ENCODE data around the gene NFATC1. TPM values are rescaled to one million over a fixed set of nuclear protein-coding genes. Genes with fewer than 3 reads are reported as not detected.

The NFATC1 gene
- total RNA-seq, 1 donor from 2014 or later, result 7.1 TPM

DNA sequence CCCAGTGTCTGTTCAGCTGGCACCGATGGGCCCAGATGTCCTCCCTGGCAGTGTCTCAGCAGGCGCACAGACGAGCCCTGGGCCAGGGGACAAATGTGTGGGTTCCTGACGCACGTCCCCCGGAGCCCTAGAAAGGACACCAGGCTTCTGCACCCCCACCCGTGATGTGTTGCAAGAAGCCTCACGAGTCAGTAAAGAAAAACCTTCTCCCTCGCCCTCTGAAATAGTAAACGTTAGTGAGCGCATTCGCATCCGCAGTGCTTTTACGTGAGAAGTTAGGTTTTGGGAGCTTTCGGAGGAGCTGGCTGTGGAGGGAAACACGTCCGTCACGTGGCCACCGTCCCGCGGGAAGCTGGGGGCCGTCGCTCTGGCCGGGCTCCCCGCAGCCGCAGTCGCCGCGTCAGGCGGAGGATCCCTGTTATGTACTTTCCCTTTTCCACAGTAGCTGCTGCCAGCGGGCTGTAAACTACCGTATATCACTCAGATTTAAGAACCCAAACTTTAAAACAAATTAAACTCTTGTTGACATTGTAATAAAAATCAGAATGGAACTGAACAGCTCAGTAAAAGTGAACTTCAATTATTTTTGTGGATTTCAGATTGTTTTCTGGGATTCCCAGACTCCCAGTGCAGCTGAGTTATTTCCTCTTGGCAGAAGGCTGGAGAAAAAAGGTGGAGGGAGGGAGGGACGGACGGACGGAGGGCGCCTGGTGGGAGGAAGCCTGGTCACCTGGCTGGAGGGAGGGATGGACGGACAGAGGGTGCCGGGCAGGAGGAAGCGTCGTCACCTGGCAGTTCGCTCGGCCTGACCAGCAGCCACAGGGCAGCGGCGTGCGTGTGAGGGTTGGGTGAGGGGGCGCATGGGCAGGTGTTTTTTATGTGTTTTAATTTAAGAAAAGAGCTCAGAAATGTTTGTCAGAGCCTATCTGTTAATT, 112.1 kb downstream of the NFATC1 start:
- Mint-ChIP-seq H3K9me3 (ENCODE audit: low read depth) (no peaks in the 10 kb centered on the region), H3K27me3 (ENCODE audit: low read depth) (peaks cover 5% of the 10 kb centered on the region), H3K36me3 (ENCODE audit: low read depth) (no peaks in the 10 kb centered on the region), H3K27ac (ENCODE audit: unreplicated experiment) (peak overlapping the region; percentile 5), H3K4me3 (ENCODE audit: unreplicated experiment) (no peak overlapping the region), H3K4me1 (ENCODE audit: low read depth) (peaks cover 33% of the 10 kb centered on the region)
- peak; percentile 79 for DNase-seq (ENCODE audit: low spot score)
- TF ChIP-seq, protein P1, sequence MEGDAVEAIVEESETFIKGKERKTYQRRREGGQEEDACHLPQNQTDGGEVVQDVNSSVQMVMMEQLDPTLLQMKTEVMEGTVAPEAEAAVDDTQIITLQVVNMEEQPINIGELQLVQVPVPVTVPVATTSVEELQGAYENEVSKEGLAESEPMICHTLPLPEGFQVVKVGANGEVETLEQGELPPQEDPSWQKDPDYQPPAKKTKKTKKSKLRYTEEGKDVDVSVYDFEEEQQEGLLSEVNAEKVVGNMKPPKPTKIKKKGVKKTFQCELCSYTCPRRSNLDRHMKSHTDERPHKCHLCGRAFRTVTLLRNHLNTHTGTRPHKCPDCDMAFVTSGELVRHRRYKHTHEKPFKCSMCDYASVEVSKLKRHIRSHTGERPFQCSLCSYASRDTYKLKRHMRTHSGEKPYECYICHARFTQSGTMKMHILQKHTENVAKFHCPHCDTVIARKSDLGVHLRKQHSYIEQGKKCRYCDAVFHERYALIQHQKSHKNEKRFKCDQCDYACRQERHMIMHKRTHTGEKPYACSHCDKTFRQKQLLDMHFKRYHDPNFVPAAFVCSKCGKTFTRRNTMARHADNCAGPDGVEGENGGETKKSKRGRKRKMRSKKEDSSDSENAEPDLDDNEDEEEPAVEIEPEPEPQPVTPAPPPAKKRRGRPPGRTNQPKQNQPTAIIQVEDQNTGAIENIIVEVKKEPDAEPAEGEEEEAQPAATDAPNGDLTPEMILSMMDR (IDR thresholded peaks at IDR 0.05), result no peak

GRCh38 chr18:79508565-79509535, 113.1 kb downstream of the NFATC1 start:
- Mint-ChIP-seq H3K27me3 (ENCODE audit: low read depth) (peaks cover 5% of the 10 kb centered on the region), H3K27ac (ENCODE audit: unreplicated experiment) (peak overlapping the region; percentile 72), H3K36me3 (ENCODE audit: low read depth) (no peaks in the 10 kb centered on the region), H3K4me1 (ENCODE audit: low read depth) (peaks cover 32% of the 10 kb centered on the region), H3K9me3 (ENCODE audit: low read depth) (no peaks in the 10 kb centered on the region), H3K4me3 (ENCODE audit: unreplicated experiment) (no peak overlapping the region)
- TF ChIP-seq, protein P1 (IDR thresholded peaks at IDR 0.05), result no peak
- DNase-seq (ENCODE audit: low spot score), result peak; percentile 88

DNA sequence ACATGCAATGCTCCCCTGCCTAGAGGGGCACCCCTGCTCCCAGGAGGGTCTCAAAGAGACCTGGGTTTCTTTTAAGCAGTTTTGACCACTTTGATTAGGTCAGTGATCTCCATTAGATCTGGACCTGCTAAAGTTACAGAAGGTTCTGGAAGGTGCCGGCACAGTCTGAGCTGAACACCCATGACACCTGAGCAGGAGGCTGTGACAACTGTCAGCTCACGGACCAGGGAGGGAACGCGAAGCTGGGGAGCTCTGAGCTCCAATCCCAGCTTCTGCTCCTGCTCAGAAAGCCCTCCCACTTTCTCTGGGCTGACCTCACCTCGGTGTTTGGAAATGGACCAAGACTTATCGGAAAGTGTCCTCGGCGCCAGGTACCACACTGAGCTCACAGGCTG, 113.8 kb downstream of the NFATC1 start:
- peak; percentile 48 for DNase-seq (ENCODE audit: low spot score)
- TF ChIP-seq, protein P1 (IDR thresholded peaks at IDR 0.05), result no peak
- no peak overlapping the region for H3K27ac Mint-ChIP-seq (ENCODE audit: unreplicated experiment)
- peaks cover 28% of the 10 kb centered on the region for H3K4me1 Mint-ChIP-seq (ENCODE audit: low read depth)
- peaks cover 5% of the 10 kb centered on the region for H3K27me3 Mint-ChIP-seq (ENCODE audit: low read depth)
- no peaks in the 10 kb centered on the region for H3K36me3 Mint-ChIP-seq (ENCODE audit: low read depth)
- no peaks in the 10 kb centered on the region for H3K9me3 Mint-ChIP-seq (ENCODE audit: low read depth)
- no peak overlapping the region for H3K4me3 Mint-ChIP-seq (ENCODE audit: unreplicated experiment)

DNA sequence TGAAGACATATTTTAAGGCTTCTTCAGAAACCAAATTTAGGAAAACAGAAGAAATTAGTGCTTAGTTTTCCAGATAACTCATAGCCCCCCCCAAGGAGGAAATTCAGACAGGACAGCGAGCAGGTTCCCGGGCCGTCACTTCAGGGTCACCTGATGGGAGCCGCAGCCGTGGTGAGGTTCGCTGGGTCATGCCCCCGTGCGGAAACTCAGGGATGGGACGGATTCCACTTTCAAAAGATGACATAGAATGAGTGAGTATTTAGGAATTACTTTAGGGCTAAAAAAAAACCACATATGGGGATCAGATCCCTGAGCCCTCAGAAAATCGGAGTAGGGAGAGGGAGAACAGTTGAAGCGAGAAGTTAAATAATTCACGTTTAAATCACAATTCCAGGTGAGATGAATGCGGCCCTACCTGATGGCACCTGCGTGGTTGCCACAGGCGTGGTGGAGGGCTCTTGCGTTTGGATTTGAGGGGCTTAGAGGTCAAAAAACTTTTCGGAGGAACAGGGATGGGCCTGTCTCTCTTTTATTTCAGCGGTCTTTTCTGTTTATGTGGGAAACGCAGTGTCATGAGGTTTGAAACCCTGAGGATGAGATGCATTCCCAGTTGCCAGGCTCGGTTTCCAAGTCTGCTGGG, 114.4 kb downstream of the NFATC1 start:
- DNase-seq (ENCODE audit: low spot score), result peak; percentile 26
- no peak overlapping the region for H3K4me3 Mint-ChIP-seq (ENCODE audit: unreplicated experiment)
- H3K27me3 Mint-ChIP-seq (ENCODE audit: low read depth), result peaks cover 5% of the 10 kb centered on the region
- TF ChIP-seq, protein P1 (IDR thresholded peaks at IDR 0.05), result no peak
- no peaks in the 10 kb centered on the region for H3K9me3 Mint-ChIP-seq (ENCODE audit: low read depth)
- peaks cover 27% of the 10 kb centered on the region for H3K4me1 Mint-ChIP-seq (ENCODE audit: low read depth)
- no peak overlapping the region for H3K27ac Mint-ChIP-seq (ENCODE audit: unreplicated experiment)
- H3K36me3 Mint-ChIP-seq (ENCODE audit: low read depth), result no peaks in the 10 kb centered on the region

Data from chondrocyte (in vitro differentiated cells).